Panc1 (cell line): ENCODE measurements around the gene ABCD4. TPM values are rescaled to one million over a fixed set of nuclear protein-coding genes. Genes with fewer than 3 reads are reported as not detected.

ENCODE experiments used
- ATAC-seq: fragments of 200-7000 bp; cut with Tn5 transposase; 2 replicates; pipeline ENCODE4 v1.9.1; 2020; ENCODE audit warnings: mild to moderate bottlenecking, moderate library complexity
- BruUV-seq: library from RNA; stranded (reverse); fragments of 400-500 nt; replicated peaks from 2 replicates; lab custom pipeline; 2021; lab: Mats Ljungman, UMichigan
- CTCF ChIA-PET: fragments of 300-600 bp; sonication (Branson Sonifier 250); formaldehyde crosslinking; loops from one replicate; lab custom pipeline; 2022; ENCODE audit warnings: antibody characterized with exemption; lab: Charles Lee
- POLR2A ChIA-PET: fragments of 300-600 bp; sonication (Branson Sonifier 250); formaldehyde crosslinking; loops from one replicate; lab custom pipeline; 2022; ENCODE audit warnings: antibody characterized with exemption; lab: Charles Lee
- DNase-seq: peaks from one replicate; pipeline ENCODE4 v3.0.0-alpha.2; 2010; ENCODE audit warnings: low read depth, low spot score
- H3K27ac ChIP-seq: 2 replicates; pipeline ENCODE4 v1.5.1; 2011; ENCODE audit warnings: mild to moderate bottlenecking, low read length, inconsistent platforms
- H3K27me3 ChIP-seq: fragments of 200-500 bp; sonication (Bioruptor generic); 2 replicates; pipeline ENCODE4 v1.6.0; 2014; ENCODE audit warnings: low read length, inconsistent platforms; ENCODE audit not compliant: control insufficient read depth, insufficient read depth
- H3K36me3 ChIP-seq: fragments of 200-500 bp; sonication (Bioruptor generic); 2 replicates; pipeline ENCODE4 v1.5.1; 2014; ENCODE audit warnings: inconsistent platforms, mild to moderate bottlenecking, low read length, moderate library complexity; ENCODE audit not compliant: control insufficient read depth, insufficient read depth
- H3K4me1 ChIP-seq: 2 replicates; pipeline ENCODE4 v1.5.1; 2011; ENCODE audit warnings: inconsistent platforms, mild to moderate bottlenecking, low read length, moderate library complexity; ENCODE audit not compliant: control insufficient read depth, insufficient read depth
- H3K4me3 ChIP-seq, 2 experiments: 2 replicates each; pipeline ENCODE4 v1.5.1; 2011 to 2012; ENCODE audit warnings: low read depth in 2 of 2, low read length in 2 of 2, mild to moderate bottlenecking in 2 of 2, inconsistent platforms in 1 of 2, moderate library complexity in 1 of 2
- H3K9me3 ChIP-seq: fragments of 200-500 bp; sonication (Bioruptor generic); 2 replicates; pipeline ENCODE4 v1.5.1; 2014; ENCODE audit warnings: low read depth, mild to moderate bottlenecking, inconsistent platforms, low read length, moderate library complexity; ENCODE audit not compliant: control insufficient read depth, insufficient read depth
- CTCF ChIP-seq: fragments of 450-650 bp; IDR thresholded peaks from 2 replicates; pipeline ENCODE4 v1.5.1; 2017; ENCODE audit warnings: mild to moderate bottlenecking
- POLR2AphosphoS5 ChIP-seq: IDR thresholded peaks from 2 replicates; pipeline ENCODE4 v1.6.1; 2012; ENCODE audit warnings: mild to moderate bottlenecking, low read depth, low read length, moderate library complexity
- REST ChIP-seq, 2 experiments: IDR thresholded peaks; 2 replicates each; pipeline ENCODE4 v1.6.1; 2011 to 2012; ENCODE audit warnings: low read depth in 2 of 2, control low read depth in 1 of 2, low read length in 1 of 2, mild to moderate bottlenecking in 1 of 2, moderate library complexity in 1 of 2; ENCODE audit not compliant: insufficient read depth in 1 of 2
- SIN3A ChIP-seq: IDR thresholded peaks from 2 replicates; pipeline ENCODE4 v1.6.1; 2012; ENCODE audit warnings: low read depth, mild to moderate bottlenecking, low read length, moderate library complexity, borderline replicate concordance; ENCODE audit not compliant: insufficient read depth
- TCF7L2 ChIP-seq: IDR thresholded peaks from 2 replicates; pipeline ENCODE4 v1.6.1; 2011; ENCODE audit warnings: mild to moderate bottlenecking, low read depth, low read length, inconsistent platforms
- in situ Hi-C: cut with HindIII; loops from 2 replicates; pipeline ENCODE4 v1.10.0; 2016; ENCODE audit warnings: low sequenced_read_pairs, low pct_unique_long_range_greater_than_20kb
- intact Hi-C: fragments of 100-400 bp; cut with micrococcal nuclease; formaldehyde crosslinking; loops from one replicate; pipeline ENCODE4 v1.10.0; 2022; ENCODE audit not compliant: unreplicated experiment
- total RNA-seq: library from RNA; stranded (reverse); gene quantifications from one replicate; pipeline ENCODE4 v1.2.1, GENCODE V29; 2021; ENCODE audit not compliant: unreplicated experiment

Gene ABCD4
- total RNA-seq, 1 experiment from 2014 or later = 24.4 TPM

- Histone ChIP-seq H3K27ac (no peak overlapping the region), H3K27me3 (no peaks in the 10 kb centered on the region), H3K9me3 (no peaks in the 10 kb centered on the region), H3K36me3 (no peaks in the 10 kb centered on the region), H3K4me3 (no peak overlapping the region), H3K4me1 (no peaks in the 10 kb centered on the region)
- no TSS peak for BruUV-seq
- intact Hi-C loops = no loop called here
- no peak for TF ChIP-seq SIN3A
- TF ChIP-seq TCF7L2 = no peak
- TF ChIP-seq POLR2AphosphoS5 = no peak
- TF ChIP-seq REST (IDR thresholded peaks at IDR 0.05; ENCODE audit: insufficient read depth in 1 of 2, low read depth in 2 of 2, low read length in 1 of 2) = no peak
- no peak for TF ChIP-seq CTCF
- in situ Hi-C loops = no loop called here
- ATAC-seq (no peak), DNase-seq (no peak)
- ChIA-PET POLR2A (no interaction called here), CTCF (no interaction called here)
Measured at GRCh38 chr14:74262076-74262475, 40.7 kb downstream of the ABCD4 start.

GRCh38 chr14:74261288-74261687 lies 41.4 kb downstream of the ABCD4 start:
- no peak for TF ChIP-seq TCF7L2
- TF ChIP-seq REST (IDR thresholded peaks at IDR 0.05; ENCODE audit: insufficient read depth in 1 of 2, low read depth in 2 of 2, low read length in 1 of 2) = no peak
- TF ChIP-seq POLR2AphosphoS5 = no peak
- TF ChIP-seq CTCF = no peak
- no peak for TF ChIP-seq SIN3A
- no TSS peak for BruUV-seq
- ATAC-seq = no peak
- H3K36me3 ChIP-seq = no peaks in the 10 kb centered on the region
- no peaks in the 10 kb centered on the region for H3K27me3 ChIP-seq
- no peak overlapping the region for H3K4me3 ChIP-seq
- H3K9me3 ChIP-seq = no peaks in the 10 kb centered on the region
- H3K27ac ChIP-seq = no peak overlapping the region
- ChIA-PET CTCF (no interaction called here), POLR2A (no interaction called here)
- intact Hi-C loops (no loop called here), in situ Hi-C loops (no loop called here)
- no peak for DNase-seq
- no peaks in the 10 kb centered on the region for H3K4me1 ChIP-seq
